Suprapubic skin (tissue), 4 donors: ENCODE results near the gene CAVIN4. TPM values are rescaled to one million over a fixed set of nuclear protein-coding genes. Genes with fewer than 3 reads are reported as not detected.

Source experiments
- DNase-seq, 2 donors: peaks; one replicate each; pipeline ENCODE4 v3.0.0-alpha.2; 2019; ENCODE audit warnings: low spot score in 2 of 2
- H3K27ac ChIP-seq: fragments of 200-600 bp; sonication (generic); one replicate; pipeline ENCODE4 v1.5.1; 2019
- H3K27me3 ChIP-seq: fragments of 200-600 bp; sonication (generic); one replicate; pipeline ENCODE4 v1.5.1; 2019
- H3K36me3 ChIP-seq: fragments of 200-600 bp; sonication (generic); one replicate; pipeline ENCODE4 v1.5.1; 2019
- H3K4me1 ChIP-seq: fragments of 200-600 bp; sonication (generic); one replicate; pipeline ENCODE4 v1.5.1; 2019
- H3K4me3 ChIP-seq: fragments of 200-600 bp; sonication (generic); one replicate; pipeline ENCODE4 v1.5.1; 2019; ENCODE audit warnings: mild to moderate bottlenecking
- H3K9me3 ChIP-seq: fragments of 200-600 bp; sonication (generic); one replicate; pipeline ENCODE4 v1.5.1; 2019
- EP300 ChIP-seq: sonication (generic); formaldehyde crosslinking; IDR thresholded peaks from one replicate; pipeline ENCODE4 v1.6.1; 2017; ENCODE audit warnings: antibody characterized with exemption
- POLR2A ChIP-seq, 2 donors: fragments of 450-650 bp; IDR thresholded peaks; one replicate each; pipeline ENCODE4 v1.6.1; 2017; ENCODE audit warnings: antibody characterized with exemption in 2 of 2, mild to moderate bottlenecking in 2 of 2, moderate library complexity in 2 of 2
- POLR2AphosphoS5 ChIP-seq, 3 donors: sonication (generic); formaldehyde crosslinking; IDR thresholded peaks; one replicate each; pipeline ENCODE4 v1.6.1; 2017; ENCODE audit warnings: antibody characterized with exemption in 3 of 3
- WGBS: methylation state at CpG from one replicate; pipeline ENCODE4 v1.1.5; 2018; 5-methylcytosine and 5-hydroxymethylcytosine counted together
- total RNA-seq, 4 donors: library from RNA; depleted of rRNA; stranded (reverse); fragments of >200 nt; gene quantifications; one replicate each; pipeline ENCODE4 v1.1.0, GENCODE V29; 2016
- TF ChIP-seq, protein P1 (sequence below), 2 donors: fragments of 200-600 bp in 1 of 2; fragments of 450-650 bp in 1 of 2; sonication (generic) in 1 of 2; IDR thresholded peaks; one replicate each; pipeline ENCODE4 v1.5.1; 2016 to 2019; ENCODE audit warnings: antibody characterized with exemption in 2 of 2, mild to moderate bottlenecking in 1 of 2, moderate library complexity in 1 of 2

Gene CAVIN4
- total RNA-seq, 4 donors from 2014 or later: 0.16 TPM; not detected in 3

DNA sequence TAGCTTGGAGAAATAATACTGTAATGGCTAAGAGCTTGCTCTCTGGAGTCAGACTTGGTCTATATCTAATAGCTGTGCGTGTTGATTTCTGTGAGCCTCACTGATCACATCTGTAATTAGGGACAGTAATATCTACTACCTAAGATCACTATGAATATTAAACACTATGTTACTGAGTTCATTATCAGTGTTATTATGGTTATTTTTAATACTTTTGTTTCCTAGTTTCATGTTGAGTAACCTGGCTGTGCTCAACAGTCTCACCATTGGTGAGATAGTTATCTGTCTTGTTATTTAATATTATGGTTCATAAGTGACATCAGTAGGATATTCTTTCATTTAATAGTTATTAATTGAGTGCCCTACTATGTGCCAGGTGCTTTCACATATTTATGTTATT is 22.4 kb upstream of the CAVIN4 start:
- no peaks in the 10 kb centered on the region for H3K27me3 ChIP-seq
- 89% methylated on average over 1 of the region's 1 CpG for WGBS
- H3K9me3 ChIP-seq: no peaks in the 10 kb centered on the region
- H3K4me1 ChIP-seq: no peaks in the 10 kb centered on the region
- no peak for DNase-seq
- H3K36me3 ChIP-seq: no peaks in the 10 kb centered on the region
- H3K4me3 ChIP-seq: no peak overlapping the region
- TF ChIP-seq EP300: no peak
- TF ChIP-seq POLR2AphosphoS5 (IDR thresholded peaks at IDR 0.05): no peak
- TF ChIP-seq POLR2A (IDR thresholded peaks at IDR 0.05): no peak
- TF ChIP-seq, protein P1, sequence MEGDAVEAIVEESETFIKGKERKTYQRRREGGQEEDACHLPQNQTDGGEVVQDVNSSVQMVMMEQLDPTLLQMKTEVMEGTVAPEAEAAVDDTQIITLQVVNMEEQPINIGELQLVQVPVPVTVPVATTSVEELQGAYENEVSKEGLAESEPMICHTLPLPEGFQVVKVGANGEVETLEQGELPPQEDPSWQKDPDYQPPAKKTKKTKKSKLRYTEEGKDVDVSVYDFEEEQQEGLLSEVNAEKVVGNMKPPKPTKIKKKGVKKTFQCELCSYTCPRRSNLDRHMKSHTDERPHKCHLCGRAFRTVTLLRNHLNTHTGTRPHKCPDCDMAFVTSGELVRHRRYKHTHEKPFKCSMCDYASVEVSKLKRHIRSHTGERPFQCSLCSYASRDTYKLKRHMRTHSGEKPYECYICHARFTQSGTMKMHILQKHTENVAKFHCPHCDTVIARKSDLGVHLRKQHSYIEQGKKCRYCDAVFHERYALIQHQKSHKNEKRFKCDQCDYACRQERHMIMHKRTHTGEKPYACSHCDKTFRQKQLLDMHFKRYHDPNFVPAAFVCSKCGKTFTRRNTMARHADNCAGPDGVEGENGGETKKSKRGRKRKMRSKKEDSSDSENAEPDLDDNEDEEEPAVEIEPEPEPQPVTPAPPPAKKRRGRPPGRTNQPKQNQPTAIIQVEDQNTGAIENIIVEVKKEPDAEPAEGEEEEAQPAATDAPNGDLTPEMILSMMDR (IDR thresholded peaks at IDR 0.05): no peak
- H3K27ac ChIP-seq: no peak overlapping the region

DNA sequence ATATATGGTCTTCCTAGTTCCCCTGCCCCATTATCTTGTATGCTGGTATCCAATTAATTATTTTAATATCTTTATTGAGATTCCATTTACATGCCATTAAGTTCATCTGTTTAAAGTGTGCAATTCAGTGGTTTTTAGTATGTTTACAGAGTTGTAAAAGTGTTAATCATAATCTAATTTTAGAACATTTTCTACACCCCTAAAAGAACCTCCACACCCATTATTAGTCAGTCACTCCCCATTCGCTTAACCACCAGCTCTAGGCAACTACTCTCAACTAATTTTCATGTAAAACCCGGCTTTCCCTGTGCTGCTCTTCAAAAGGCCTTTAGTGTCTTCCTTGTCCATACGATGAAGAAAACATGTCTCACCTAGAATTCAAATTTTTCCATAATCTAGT is 20.8 kb upstream of the CAVIN4 start:
- Histone ChIP-seq H3K27ac (no peak overlapping the region), H3K4me3 (no peak overlapping the region), H3K4me1 (no peaks in the 10 kb centered on the region), H3K27me3 (no peaks in the 10 kb centered on the region), H3K36me3 (no peaks in the 10 kb centered on the region), H3K9me3 (no peaks in the 10 kb centered on the region)
- TF ChIP-seq EP300 (no peak), POLR2AphosphoS5 (IDR thresholded peaks at IDR 0.05) (no peak), POLR2A (IDR thresholded peaks at IDR 0.05) (no peak)
- TF ChIP-seq, protein P1 (IDR thresholded peaks at IDR 0.05): no peak
- DNase-seq: no peak
- WGBS: 92% methylated on average over 3 of the region's 3 CpGs

DNA sequence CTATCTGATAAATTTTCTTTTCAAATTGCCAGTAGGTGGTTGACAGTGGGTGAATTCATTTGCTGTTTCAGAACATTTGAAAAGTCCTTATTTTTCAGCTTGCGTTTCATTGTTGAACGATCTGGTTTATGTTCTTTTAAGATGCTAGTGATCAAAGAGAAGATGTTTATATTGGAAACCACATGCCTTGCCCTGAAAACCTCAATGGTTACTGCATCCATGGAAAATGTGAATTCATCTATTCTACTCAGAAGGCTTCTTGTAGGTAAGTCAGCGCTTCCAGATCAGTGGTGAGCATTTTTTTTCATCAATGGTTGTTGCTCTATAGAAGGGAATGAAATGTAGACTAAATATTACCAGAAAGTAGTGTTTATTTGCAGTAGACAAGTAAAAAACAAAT is 16.6 kb upstream of the CAVIN4 start:
- H3K27me3 ChIP-seq: no peaks in the 10 kb centered on the region
- no peak overlapping the region for H3K27ac ChIP-seq
- WGBS: 77% methylated on average over 3 of the region's 3 CpGs
- TF ChIP-seq POLR2A (IDR thresholded peaks at IDR 0.05) (no peak), POLR2AphosphoS5 (IDR thresholded peaks at IDR 0.05) (no peak), EP300 (no peak)
- TF ChIP-seq, protein P1 (IDR thresholded peaks at IDR 0.05): no peak
- DNase-seq: no peak
- H3K4me1 ChIP-seq: no peaks in the 10 kb centered on the region
- H3K9me3 ChIP-seq: no peaks in the 10 kb centered on the region
- no peak overlapping the region for H3K4me3 ChIP-seq
- H3K36me3 ChIP-seq: no peaks in the 10 kb centered on the region

DNA sequence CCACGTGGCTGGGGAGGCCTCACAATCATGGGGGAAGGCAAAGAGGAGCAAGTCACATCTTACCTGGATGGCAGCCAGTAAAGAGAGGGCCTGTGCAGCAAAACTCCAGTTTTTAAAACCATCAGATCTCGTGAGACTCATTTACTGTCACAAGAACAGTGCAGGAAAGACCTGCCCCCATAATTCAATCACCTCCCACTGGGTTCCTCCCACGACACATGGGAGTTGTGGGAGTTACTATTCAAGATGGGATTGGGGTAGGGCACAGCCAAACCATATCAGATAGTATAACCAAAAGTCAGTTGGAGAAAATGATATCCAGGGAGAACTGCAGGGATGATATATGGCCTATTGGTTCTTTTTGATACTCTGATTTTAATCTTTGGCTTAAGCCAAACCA is 10.0 kb upstream of the CAVIN4 start:
- no peaks in the 10 kb centered on the region for H3K4me1 ChIP-seq
- H3K36me3 ChIP-seq: no peaks in the 10 kb centered on the region
- TF ChIP-seq, protein P1 (IDR thresholded peaks at IDR 0.05): no peak
- TF ChIP-seq EP300 (no peak), POLR2A (IDR thresholded peaks at IDR 0.05) (no peak), POLR2AphosphoS5 (IDR thresholded peaks at IDR 0.05) (no peak)
- WGBS: 74% methylated on average over 3 of the region's 3 CpGs
- H3K27ac ChIP-seq: no peak overlapping the region
- H3K4me3 ChIP-seq: no peak overlapping the region
- no peaks in the 10 kb centered on the region for H3K9me3 ChIP-seq
- no peak for DNase-seq
- no peaks in the 10 kb centered on the region for H3K27me3 ChIP-seq

DNA sequence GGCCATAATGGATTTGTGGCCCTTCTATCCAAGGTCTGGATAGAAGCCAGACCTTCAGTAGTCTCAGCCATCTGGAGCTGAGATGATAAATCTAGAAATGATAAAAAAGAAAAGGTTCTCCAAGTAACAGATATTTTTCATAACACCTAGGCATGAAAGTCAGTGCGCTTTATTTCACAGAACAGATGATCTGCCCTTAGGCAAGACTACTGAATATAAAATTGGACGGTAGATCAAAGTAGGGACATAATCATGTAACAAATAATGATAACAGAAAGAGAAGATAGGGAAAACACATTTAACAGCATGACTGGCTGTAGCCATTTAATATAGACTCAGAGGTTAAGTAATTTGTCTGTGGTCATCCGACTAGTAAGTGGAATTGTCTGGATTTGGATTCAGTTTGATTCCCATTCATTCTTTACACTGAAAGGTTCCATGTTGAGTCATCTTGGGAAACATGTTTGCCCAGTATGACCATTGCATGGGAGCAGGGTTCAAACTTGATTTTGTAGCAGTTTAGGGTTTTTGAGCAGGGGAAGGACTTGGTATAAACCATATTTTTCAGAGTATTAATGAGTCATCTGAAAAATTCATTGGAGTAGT is 4.1 kb upstream of the CAVIN4 start:
- no peak overlapping the region for H3K27ac ChIP-seq
- H3K4me3 ChIP-seq: no peak overlapping the region
- no peak for DNase-seq
- 80% methylated on average over 3 of the region's 3 CpGs for WGBS
- H3K36me3 ChIP-seq: no peaks in the 10 kb centered on the region
- no peaks in the 10 kb centered on the region for H3K4me1 ChIP-seq
- no peaks in the 10 kb centered on the region for H3K9me3 ChIP-seq
- TF ChIP-seq POLR2AphosphoS5 (IDR thresholded peaks at IDR 0.05) (no peak), POLR2A (IDR thresholded peaks at IDR 0.05) (no peak), EP300 (no peak)
- TF ChIP-seq, protein P1 (IDR thresholded peaks at IDR 0.05): no peak
- H3K27me3 ChIP-seq: no peaks in the 10 kb centered on the region
